WTC11 (cell line): ENCODE results near the gene TRABD. TPM values are rescaled to one million over a fixed set of nuclear protein-coding genes. Genes with fewer than 3 reads are reported as not detected.

Experiments
- ATAC-seq: fragments of 200-7000 bp; cut with Tn5 transposase; 2 replicates; pipeline ENCODE4 v1.10.0; 2021; ENCODE audit warnings: mild to moderate bottlenecking, moderate library complexity
- CTCF ChIA-PET: fragments of 300-600 bp; sonication (Branson Sonifier 250); formaldehyde crosslinking; loops from one replicate; lab custom pipeline; 2021; ENCODE audit warnings: antibody characterized with exemption; lab: Charles Lee
- POLR2A ChIA-PET: fragments of 350-600 bp; sonication (Branson Sonifier 250); formaldehyde crosslinking; loops from one replicate; lab custom pipeline; 2021; ENCODE audit warnings: antibody characterized with exemption; lab: Charles Lee
- DNase-seq: peaks from one replicate; pipeline ENCODE4 v3.0.0; 2021; ENCODE audit warnings: low spot score
- H3K27ac Mint-ChIP-seq: 2 replicates; pipeline ENCODE4 v1.8.0; 2021; ENCODE audit warnings: mixed read lengths
- H3K27me3 Mint-ChIP-seq: 2 replicates; pipeline ENCODE4 v1.8.0; 2021; ENCODE audit warnings: low read depth, mild to moderate bottlenecking, moderate library complexity, mixed read lengths
- H3K36me3 Mint-ChIP-seq: 2 replicates; pipeline ENCODE4 v1.8.0; 2021; ENCODE audit warnings: mixed read lengths
- H3K4me1 Mint-ChIP-seq: 2 replicates; pipeline ENCODE4 v1.8.0; 2022; ENCODE audit warnings: mixed read lengths
- H3K4me3 Mint-ChIP-seq: 2 replicates; pipeline ENCODE4 v1.8.0; 2021; ENCODE audit warnings: mild to moderate bottlenecking, moderate library complexity, mixed read lengths
- H3K9me3 Mint-ChIP-seq: 2 replicates; pipeline ENCODE4 v1.8.0; 2021; ENCODE audit warnings: mixed read lengths
- CREB1 ChIP-seq: sonication (generic); formaldehyde crosslinking; IDR thresholded peaks from 2 replicates; pipeline ENCODE4 v1.8.0; 2023; ENCODE audit warnings: mild to moderate bottlenecking, missing genetic modification reagents
- EMX1 ChIP-seq: fragments of 250-450 bp; sonication (Bioruptor Pico); IDR thresholded peaks from 2 replicates; pipeline ENCODE4 v1.8.0; 2021; ENCODE audit warnings: mild to moderate bottlenecking
- JUN ChIP-seq: sonication (generic); formaldehyde crosslinking; IDR thresholded peaks from 2 replicates; pipeline ENCODE4 v1.8.0; 2023; ENCODE audit warnings: mild to moderate bottlenecking, missing genetic modification reagents
- MXD4 ChIP-seq: fragments of 250-450 bp; sonication (Bioruptor Pico); IDR thresholded peaks from 2 replicates; pipeline ENCODE4 v1.8.0; 2021; ENCODE audit warnings: mild to moderate bottlenecking, moderate library complexity, borderline replicate concordance
- NR1H2 ChIP-seq: sonication (generic); formaldehyde crosslinking; IDR thresholded peaks from 2 replicates; pipeline ENCODE4 v1.9.0; 2021; ENCODE audit warnings: mild to moderate bottlenecking, moderate library complexity, missing genetic modification reagents
- NR2C2 ChIP-seq: sonication (generic); formaldehyde crosslinking; IDR thresholded peaks from 2 replicates; pipeline ENCODE4 v1.8.0; 2022; ENCODE audit warnings: mild to moderate bottlenecking, missing genetic modification reagents
- OVOL2 ChIP-seq: fragments of 250-450 bp; sonication (Bioruptor Pico); IDR thresholded peaks from 2 replicates; pipeline ENCODE4 v1.9.0; 2021; ENCODE audit warnings: mild to moderate bottlenecking, borderline replicate concordance
- PRRX2 ChIP-seq: fragments of 250-450 bp; sonication (Bioruptor Pico); IDR thresholded peaks from 2 replicates; pipeline ENCODE4 v1.8.0; 2021; ENCODE audit warnings: mild to moderate bottlenecking
- ZBTB21 ChIP-seq: sonication (generic); formaldehyde crosslinking; IDR thresholded peaks from 2 replicates; pipeline ENCODE4 v1.8.1; 2023; ENCODE audit warnings: mild to moderate bottlenecking, missing genetic modification reagents, borderline replicate concordance
- ZNF263 ChIP-seq: sonication (generic); formaldehyde crosslinking; IDR thresholded peaks from 2 replicates; pipeline ENCODE4 v1.8.1; 2022; ENCODE audit warnings: low read depth, mild to moderate bottlenecking, moderate library complexity, missing genetic modification reagents
- ZNF317 ChIP-seq: sonication (generic); formaldehyde crosslinking; IDR thresholded peaks from 2 replicates; pipeline ENCODE4 v1.8.1; 2023; ENCODE audit warnings: low read depth, mild to moderate bottlenecking, moderate library complexity, missing genetic modification reagents, borderline replicate concordance
- total RNA-seq: library from RNA; stranded (reverse); gene quantifications from 3 replicates; pipeline ENCODE4 v1.2.3, GENCODE V29; 2021
- TF ChIP-seq, protein P1 (sequence below): fragments of 200-600 bp; IDR thresholded peaks from 2 replicates; pipeline ENCODE4 v1.8.0; 2022; ENCODE audit warnings: antibody characterized with exemption
- TF ChIP-seq, protein P2 (sequence below): sonication (generic); formaldehyde crosslinking; IDR thresholded peaks from 2 replicates; pipeline ENCODE4 v1.8.1; 2023; ENCODE audit warnings: mild to moderate bottlenecking, missing genetic modification reagents
- TF ChIP-seq, protein P3 (sequence below): fragments of 250-450 bp; sonication (Bioruptor Pico); IDR thresholded peaks from 2 replicates; pipeline ENCODE4 v1.9.0; 2021; ENCODE audit warnings: mild to moderate bottlenecking, borderline replicate concordance
- TF ChIP-seq, protein P4 (sequence below): sonication (generic); formaldehyde crosslinking; IDR thresholded peaks from 2 replicates; pipeline ENCODE4 v1.8.1; 2022; ENCODE audit warnings: low read depth, missing genetic modification reagents, borderline replicate concordance
- TF ChIP-seq, protein P5 (sequence below): fragments of 250-450 bp; sonication (Bioruptor Pico); IDR thresholded peaks from 2 replicates; pipeline ENCODE4 v1.8.0; 2021; ENCODE audit warnings: mild to moderate bottlenecking
- TF ChIP-seq, protein P6 (sequence below): sonication (generic); formaldehyde crosslinking; conservative IDR thresholded peaks from 2 replicates; pipeline ENCODE4 v1.8.1; 2023; ENCODE audit warnings: mild to moderate bottlenecking, low read depth, missing genetic modification reagents, moderate library complexity

TRABD gene
- total RNA-seq, 1 experiment from 2014 or later = 90.4 TPM

DNA sequence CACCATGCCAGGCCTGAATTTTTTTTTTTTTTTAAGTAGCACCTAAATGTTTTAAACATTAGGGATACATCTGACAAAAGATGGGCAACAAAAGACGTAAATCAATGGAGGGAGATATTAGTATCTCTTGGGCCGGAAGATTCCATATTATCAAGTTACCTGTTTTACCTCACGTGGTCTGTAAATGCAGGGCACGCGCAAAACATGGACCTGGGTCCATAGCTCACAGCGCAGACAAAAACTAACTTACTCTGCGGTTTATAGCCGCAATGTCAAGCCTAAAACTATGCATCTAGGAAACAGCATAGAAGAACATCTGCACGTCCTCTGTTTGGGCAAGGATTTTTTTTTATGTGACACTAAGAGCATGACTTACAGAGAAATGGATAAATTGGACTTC is 46.7 kb upstream of the TRABD start:
- TF ChIP-seq ZBTB21 (CRISPR knock-in tag) (no peak), ZNF317 (no peak), ZNF263 (CRISPR knock-in tag) (no peak), JUN (CRISPR knock-in tag) (no peak), OVOL2 (CRISPR knock-in tag) (no peak), PRRX2 (no peak), EMX1 (CRISPR knock-in tag) (no peak), MXD4 (CRISPR knock-in tag) (no peak), CREB1 (no peak), NR2C2 (no peak), NR1H2 (no peak)
- TF ChIP-seq, protein P1, sequence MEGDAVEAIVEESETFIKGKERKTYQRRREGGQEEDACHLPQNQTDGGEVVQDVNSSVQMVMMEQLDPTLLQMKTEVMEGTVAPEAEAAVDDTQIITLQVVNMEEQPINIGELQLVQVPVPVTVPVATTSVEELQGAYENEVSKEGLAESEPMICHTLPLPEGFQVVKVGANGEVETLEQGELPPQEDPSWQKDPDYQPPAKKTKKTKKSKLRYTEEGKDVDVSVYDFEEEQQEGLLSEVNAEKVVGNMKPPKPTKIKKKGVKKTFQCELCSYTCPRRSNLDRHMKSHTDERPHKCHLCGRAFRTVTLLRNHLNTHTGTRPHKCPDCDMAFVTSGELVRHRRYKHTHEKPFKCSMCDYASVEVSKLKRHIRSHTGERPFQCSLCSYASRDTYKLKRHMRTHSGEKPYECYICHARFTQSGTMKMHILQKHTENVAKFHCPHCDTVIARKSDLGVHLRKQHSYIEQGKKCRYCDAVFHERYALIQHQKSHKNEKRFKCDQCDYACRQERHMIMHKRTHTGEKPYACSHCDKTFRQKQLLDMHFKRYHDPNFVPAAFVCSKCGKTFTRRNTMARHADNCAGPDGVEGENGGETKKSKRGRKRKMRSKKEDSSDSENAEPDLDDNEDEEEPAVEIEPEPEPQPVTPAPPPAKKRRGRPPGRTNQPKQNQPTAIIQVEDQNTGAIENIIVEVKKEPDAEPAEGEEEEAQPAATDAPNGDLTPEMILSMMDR = no peak
- TF ChIP-seq, protein P2, sequence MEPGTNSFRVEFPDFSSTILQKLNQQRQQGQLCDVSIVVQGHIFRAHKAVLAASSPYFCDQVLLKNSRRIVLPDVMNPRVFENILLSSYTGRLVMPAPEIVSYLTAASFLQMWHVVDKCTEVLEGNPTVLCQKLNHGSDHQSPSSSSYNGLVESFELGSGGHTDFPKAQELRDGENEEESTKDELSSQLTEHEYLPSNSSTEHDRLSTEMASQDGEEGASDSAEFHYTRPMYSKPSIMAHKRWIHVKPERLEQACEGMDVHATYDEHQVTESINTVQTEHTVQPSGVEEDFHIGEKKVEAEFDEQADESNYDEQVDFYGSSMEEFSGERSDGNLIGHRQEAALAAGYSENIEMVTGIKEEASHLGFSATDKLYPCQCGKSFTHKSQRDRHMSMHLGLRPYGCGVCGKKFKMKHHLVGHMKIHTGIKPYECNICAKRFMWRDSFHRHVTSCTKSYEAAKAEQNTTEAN (CRISPR knock-in tag) = no peak
- TF ChIP-seq, protein P3, sequence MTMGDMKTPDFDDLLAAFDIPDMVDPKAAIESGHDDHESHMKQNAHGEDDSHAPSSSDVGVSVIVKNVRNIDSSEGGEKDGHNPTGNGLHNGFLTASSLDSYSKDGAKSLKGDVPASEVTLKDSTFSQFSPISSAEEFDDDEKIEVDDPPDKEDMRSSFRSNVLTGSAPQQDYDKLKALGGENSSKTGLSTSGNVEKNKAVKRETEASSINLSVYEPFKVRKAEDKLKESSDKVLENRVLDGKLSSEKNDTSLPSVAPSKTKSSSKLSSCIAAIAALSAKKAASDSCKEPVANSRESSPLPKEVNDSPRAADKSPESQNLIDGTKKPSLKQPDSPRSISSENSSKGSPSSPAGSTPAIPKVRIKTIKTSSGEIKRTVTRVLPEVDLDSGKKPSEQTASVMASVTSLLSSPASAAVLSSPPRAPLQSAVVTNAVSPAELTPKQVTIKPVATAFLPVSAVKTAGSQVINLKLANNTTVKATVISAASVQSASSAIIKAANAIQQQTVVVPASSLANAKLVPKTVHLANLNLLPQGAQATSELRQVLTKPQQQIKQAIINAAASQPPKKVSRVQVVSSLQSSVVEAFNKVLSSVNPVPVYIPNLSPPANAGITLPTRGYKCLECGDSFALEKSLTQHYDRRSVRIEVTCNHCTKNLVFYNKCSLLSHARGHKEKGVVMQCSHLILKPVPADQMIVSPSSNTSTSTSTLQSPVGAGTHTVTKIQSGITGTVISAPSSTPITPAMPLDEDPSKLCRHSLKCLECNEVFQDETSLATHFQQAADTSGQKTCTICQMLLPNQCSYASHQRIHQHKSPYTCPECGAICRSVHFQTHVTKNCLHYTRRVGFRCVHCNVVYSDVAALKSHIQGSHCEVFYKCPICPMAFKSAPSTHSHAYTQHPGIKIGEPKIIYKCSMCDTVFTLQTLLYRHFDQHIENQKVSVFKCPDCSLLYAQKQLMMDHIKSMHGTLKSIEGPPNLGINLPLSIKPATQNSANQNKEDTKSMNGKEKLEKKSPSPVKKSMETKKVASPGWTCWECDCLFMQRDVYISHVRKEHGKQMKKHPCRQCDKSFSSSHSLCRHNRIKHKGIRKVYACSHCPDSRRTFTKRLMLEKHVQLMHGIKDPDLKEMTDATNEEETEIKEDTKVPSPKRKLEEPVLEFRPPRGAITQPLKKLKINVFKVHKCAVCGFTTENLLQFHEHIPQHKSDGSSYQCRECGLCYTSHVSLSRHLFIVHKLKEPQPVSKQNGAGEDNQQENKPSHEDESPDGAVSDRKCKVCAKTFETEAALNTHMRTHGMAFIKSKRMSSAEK (CRISPR knock-in tag) = no peak
- TF ChIP-seq, protein P4, sequence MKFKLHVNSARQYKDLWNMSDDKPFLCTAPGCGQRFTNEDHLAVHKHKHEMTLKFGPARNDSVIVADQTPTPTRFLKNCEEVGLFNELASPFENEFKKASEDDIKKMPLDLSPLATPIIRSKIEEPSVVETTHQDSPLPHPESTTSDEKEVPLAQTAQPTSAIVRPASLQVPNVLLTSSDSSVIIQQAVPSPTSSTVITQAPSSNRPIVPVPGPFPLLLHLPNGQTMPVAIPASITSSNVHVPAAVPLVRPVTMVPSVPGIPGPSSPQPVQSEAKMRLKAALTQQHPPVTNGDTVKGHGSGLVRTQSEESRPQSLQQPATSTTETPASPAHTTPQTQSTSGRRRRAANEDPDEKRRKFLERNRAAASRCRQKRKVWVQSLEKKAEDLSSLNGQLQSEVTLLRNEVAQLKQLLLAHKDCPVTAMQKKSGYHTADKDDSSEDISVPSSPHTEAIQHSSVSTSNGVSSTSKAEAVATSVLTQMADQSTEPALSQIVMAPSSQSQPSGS (CRISPR knock-in tag) = no peak
- TF ChIP-seq, protein P5, sequence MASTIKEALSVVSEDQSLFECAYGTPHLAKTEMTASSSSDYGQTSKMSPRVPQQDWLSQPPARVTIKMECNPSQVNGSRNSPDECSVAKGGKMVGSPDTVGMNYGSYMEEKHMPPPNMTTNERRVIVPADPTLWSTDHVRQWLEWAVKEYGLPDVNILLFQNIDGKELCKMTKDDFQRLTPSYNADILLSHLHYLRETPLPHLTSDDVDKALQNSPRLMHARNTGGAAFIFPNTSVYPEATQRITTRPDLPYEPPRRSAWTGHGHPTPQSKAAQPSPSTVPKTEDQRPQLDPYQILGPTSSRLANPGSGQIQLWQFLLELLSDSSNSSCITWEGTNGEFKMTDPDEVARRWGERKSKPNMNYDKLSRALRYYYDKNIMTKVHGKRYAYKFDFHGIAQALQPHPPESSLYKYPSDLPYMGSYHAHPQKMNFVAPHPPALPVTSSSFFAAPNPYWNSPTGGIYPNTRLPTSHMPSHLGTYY (CRISPR knock-in tag) = no peak
- TF ChIP-seq, protein P6, sequence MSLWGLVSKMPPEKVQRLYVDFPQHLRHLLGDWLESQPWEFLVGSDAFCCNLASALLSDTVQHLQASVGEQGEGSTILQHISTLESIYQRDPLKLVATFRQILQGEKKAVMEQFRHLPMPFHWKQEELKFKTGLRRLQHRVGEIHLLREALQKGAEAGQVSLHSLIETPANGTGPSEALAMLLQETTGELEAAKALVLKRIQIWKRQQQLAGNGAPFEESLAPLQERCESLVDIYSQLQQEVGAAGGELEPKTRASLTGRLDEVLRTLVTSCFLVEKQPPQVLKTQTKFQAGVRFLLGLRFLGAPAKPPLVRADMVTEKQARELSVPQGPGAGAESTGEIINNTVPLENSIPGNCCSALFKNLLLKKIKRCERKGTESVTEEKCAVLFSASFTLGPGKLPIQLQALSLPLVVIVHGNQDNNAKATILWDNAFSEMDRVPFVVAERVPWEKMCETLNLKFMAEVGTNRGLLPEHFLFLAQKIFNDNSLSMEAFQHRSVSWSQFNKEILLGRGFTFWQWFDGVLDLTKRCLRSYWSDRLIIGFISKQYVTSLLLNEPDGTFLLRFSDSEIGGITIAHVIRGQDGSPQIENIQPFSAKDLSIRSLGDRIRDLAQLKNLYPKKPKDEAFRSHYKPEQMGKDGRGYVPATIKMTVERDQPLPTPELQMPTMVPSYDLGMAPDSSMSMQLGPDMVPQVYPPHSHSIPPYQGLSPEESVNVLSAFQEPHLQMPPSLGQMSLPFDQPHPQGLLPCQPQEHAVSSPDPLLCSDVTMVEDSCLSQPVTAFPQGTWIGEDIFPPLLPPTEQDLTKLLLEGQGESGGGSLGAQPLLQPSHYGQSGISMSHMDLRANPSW = no peak
- no peaks in the 10 kb centered on the region for H3K36me3 Mint-ChIP-seq
- DNase-seq (no peak), ATAC-seq (no peak)
- H3K9me3 Mint-ChIP-seq = no peaks in the 10 kb centered on the region
- no peaks in the 10 kb centered on the region; the same call in 1 of the 2 replicates for H3K27me3 Mint-ChIP-seq
- ChIA-PET CTCF (interaction anchor here (0.7 to 1.0 kb wide), 2 partner anchors 72 to 80 kb away, joined by 3 read pairs; no protein-coding TSS in a partner anchor), POLR2A (no interaction called here)
- H3K4me1 Mint-ChIP-seq = no peaks in the 10 kb centered on the region; the same call in 1 of the 2 replicates
- no peak overlapping the region for H3K4me3 Mint-ChIP-seq
- H3K27ac Mint-ChIP-seq = no peak overlapping the region
